T-helper 1 cell treated with Interleukin-12 subunit alpha and Interleukin-12 subunit beta and Interleukin-4 antibody, amounts not matched to agents 30 μg/mL and 1 μg/mL, for 36 hours (primary cell): Measurements from ENCODE around the gene TIMMDC1.

Source experiments
- H3K27ac Mint-ChIP-seq: one replicate; pipeline ENCODE4 v1.8.0; 2021; ENCODE audit warnings: mild to moderate bottlenecking, mixed read lengths
- H3K27me3 Mint-ChIP-seq: one replicate; pipeline ENCODE4 v1.8.0; 2021; ENCODE audit warnings: low read depth, mixed read lengths
- H3K36me3 Mint-ChIP-seq: one replicate; pipeline ENCODE4 v1.8.0; 2021; ENCODE audit warnings: low read depth, mixed read lengths
- H3K4me1 Mint-ChIP-seq: one replicate; pipeline ENCODE4 v1.8.0; 2021; ENCODE audit warnings: low read depth, mixed read lengths
- H3K4me3 Mint-ChIP-seq: one replicate; pipeline ENCODE4 v1.8.0; 2021; ENCODE audit warnings: mild to moderate bottlenecking, moderate library complexity, mixed read lengths
- H3K9me3 Mint-ChIP-seq: one replicate; pipeline ENCODE4 v1.8.0; 2021; ENCODE audit warnings: mixed read lengths

Gene TIMMDC1, protein sequence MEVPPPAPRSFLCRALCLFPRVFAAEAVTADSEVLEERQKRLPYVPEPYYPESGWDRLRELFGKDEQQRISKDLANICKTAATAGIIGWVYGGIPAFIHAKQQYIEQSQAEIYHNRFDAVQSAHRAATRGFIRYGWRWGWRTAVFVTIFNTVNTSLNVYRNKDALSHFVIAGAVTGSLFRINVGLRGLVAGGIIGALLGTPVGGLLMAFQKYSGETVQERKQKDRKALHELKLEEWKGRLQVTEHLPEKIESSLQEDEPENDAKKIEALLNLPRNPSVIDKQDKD

DNA sequence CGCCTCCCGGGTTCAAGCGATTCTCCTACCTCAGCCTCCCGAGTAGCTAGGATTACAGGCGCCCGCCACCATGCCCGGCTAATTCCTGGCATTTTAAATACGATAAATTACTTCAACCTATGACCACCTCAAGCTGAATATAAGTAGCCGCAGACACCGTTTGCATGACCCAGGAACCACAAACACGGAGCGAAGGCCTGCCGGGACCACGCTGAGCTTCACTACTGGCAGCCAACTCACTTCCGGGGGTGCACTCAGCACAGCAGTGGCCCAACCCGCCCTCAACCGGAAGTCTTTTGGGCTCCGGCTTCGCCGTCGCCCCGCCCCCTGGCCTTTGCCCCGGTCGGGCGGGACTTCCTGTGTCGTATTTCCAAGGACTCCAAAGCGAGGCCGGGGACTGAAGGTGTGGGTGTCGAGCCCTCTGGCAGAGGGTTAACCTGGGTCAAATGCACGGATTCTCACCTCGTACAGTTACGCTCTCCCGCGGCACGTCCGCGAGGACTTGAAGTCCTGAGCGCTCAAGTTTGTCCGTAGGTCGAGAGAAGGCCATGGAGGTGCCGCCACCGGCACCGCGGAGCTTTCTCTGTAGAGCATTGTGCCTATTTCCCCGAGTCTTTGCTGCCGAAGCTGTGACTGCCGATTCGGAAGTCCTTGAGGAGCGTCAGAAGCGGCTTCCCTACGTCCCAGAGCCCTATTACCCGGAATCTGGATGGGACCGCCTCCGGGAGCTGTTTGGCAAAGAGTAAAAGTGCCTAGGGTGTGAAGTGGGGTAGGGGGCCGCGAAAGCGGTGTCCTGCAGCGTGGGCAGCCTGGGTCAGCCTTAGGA is at the start of gene TIMMDC1:
Gene TIMMDC1 (plus strand): TSS at position 362 of the 826 bp plus-strand sequence. CDS start 187 bp downstream, at position 549.
- H3K27me3 Mint-ChIP-seq, result no peaks in the 10 kb centered on the region

DNA sequence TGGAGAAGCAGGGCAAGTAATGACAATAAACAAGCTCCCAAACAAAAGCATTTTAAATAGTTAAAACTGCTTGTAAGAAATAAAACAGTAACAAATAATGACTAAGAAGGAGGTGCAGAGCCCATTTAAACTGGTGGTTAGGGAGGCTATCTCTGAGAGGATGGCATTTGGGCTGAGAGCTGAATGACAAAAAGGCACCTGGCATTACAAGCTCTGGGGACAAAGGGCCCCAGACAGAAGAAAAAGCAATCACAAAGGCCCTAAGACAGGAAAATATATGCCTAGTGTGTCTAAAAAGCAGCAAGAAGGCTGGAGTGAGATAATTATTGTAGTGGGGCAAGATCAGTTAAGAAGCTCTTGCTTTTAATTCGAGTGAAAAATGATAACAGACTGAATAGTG is 44.5 kb upstream of the TIMMDC1 start:
- no peak overlapping the region for H3K27ac Mint-ChIP-seq
- H3K27me3 Mint-ChIP-seq, result no peaks in the 10 kb centered on the region
- no peak overlapping the region for H3K4me3 Mint-ChIP-seq
- H3K36me3 Mint-ChIP-seq, result peaks cover 34% of the 10 kb centered on the region
- H3K4me1 Mint-ChIP-seq, result peaks cover 18% of the 10 kb centered on the region
- no peaks in the 10 kb centered on the region for H3K9me3 Mint-ChIP-seq

More for the DNA sequence above, at the start of gene TIMMDC1:
- H3K4me1 Mint-ChIP-seq, result peaks cover 23% of the 10 kb centered on the region
- H3K27ac Mint-ChIP-seq, result peak within 1 kb of the TSS; percentile 99
- H3K4me3 Mint-ChIP-seq, result peak within 1 kb of the TSS; percentile 96
- no peaks in the 10 kb centered on the region for H3K9me3 Mint-ChIP-seq
- peaks cover 9% of the 10 kb centered on the region for H3K36me3 Mint-ChIP-seq

DNA sequence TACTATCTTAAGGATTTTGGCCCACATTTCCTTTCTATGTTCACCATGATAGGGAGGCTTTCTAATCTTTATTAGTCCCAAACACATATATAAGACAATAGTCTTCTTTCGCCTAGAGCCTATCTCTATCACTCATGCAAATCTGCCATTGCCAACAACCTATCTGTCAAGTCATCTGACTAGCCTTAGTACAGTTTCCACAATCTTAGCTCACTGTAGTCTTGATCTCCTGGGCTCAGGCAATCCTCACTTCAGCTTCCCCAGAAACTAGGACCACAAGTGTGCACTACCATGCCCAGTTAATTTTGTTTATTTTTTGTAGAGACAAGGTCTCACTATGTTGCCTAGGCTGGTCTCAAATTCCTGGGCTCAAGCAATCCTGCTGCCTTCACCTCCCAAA is 41.9 kb upstream of the TIMMDC1 start:
- peaks cover 30% of the 10 kb centered on the region for H3K4me1 Mint-ChIP-seq
- H3K36me3 Mint-ChIP-seq, result peaks cover 36% of the 10 kb centered on the region
- H3K9me3 Mint-ChIP-seq, result no peaks in the 10 kb centered on the region
- no peak overlapping the region for H3K4me3 Mint-ChIP-seq
- no peaks in the 10 kb centered on the region for H3K27me3 Mint-ChIP-seq
- H3K27ac Mint-ChIP-seq, result no peak overlapping the region

DNA sequence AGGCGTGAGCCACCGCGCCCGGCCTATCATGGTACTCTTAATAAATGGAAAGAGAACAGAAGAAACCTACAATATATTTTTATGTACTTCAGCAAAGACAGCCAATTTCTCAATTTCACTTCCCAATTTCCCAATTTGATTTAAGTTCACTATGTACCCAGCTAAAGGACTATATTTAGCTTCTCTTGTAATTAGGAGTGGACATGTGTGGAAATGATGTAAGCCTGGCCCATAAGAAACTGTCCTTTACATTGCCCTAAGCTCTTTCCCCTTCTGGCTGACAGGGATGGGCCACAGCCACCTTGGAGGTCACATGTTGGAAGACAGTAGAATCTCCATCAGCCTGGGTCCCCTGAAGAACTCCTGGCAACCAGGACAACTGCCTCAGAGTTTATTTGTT is 41.1 kb upstream of the TIMMDC1 start:
- no peak overlapping the region for H3K27ac Mint-ChIP-seq
- H3K27me3 Mint-ChIP-seq, result no peaks in the 10 kb centered on the region
- H3K4me3 Mint-ChIP-seq, result no peak overlapping the region
- H3K9me3 Mint-ChIP-seq, result no peaks in the 10 kb centered on the region
- peaks cover 35% of the 10 kb centered on the region for H3K36me3 Mint-ChIP-seq
- peaks cover 32% of the 10 kb centered on the region for H3K4me1 Mint-ChIP-seq

DNA sequence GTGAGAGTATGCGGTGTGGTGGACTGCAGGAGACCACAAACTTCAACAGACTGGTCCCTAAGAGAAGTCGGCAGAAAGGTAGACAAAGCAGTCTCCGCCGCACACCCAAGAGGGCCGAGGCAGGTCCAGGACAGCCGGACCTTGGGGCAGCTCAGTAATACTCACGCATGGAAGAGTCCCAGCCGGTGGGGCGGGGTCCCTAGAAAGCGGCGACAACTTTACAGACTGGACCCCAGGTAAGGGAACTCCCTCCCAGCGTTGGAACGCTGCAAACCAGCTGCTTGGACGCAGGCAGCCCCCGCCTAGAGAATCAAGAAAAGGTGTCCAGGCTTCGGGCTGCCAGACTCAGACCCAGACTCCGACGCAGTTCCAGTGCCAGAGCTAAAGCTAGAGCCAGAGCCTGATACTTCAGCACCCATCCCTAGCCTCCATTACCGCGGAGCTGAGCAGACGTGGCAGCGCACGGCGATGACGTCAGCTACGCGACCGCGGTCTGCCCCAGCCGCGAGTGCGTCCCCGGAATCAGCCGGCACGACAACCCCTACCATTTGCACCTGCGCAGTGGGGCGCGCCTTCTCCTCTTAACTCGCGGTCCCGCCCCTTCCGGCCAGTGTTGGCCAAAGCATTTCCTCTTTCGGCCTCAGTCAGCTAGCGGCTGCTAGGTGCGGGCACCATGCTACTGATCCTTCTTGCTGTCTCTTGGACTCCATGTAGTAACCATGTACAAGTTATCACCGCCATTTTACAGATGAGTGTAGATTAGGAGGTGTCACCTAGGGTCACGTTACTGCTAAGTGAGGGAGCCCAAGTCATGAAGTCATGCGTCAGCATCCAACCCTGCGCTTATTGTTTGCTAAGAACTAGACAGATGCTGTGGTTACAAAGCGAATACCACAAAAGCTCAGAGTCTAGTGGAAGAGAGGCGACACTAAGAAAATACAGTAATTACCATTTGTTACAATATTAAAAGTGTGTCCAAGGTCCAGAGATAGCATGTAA is 34.9 kb upstream of the TIMMDC1 start, which contains the start of gene TMEM39A:
Gene TMEM39A (minus strand): TSS at position 445 of the 999 bp plus-strand sequence. CDS start 1,541 bp downstream, outside the sequence.
- Mint-ChIP-seq H3K9me3 (peaks cover 5% of the 10 kb centered on the region), H3K4me3 (peak within 1 kb of the TSS; percentile 98), H3K27me3 (no peaks in the 10 kb centered on the region), H3K27ac (peak within 1 kb of the TSS; percentile 98), H3K36me3 (peaks cover 18% of the 10 kb centered on the region), H3K4me1 (peaks cover 33% of the 10 kb centered on the region)

DNA sequence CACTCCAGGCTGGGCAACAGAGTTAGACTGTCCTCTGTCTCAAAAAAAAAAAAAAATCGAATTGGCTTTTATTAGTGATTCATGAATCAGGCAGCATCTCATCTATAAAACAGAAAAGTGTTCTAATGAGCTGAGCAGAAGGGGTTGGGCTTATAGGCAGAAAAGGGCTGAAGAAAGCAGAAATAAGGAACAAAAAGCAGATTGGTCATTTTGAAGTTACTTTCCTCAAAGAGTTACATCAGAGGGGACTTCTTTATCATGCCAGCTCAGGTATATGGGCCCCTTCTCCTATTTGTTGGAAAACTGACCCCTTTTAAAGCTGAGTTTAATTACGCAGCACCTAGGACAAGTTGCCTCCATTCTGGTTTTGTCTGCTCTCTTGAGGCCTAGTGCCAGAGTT is 30.3 kb upstream of the TIMMDC1 start:
- Mint-ChIP-seq H3K4me1 (peaks cover 38% of the 10 kb centered on the region), H3K9me3 (peaks cover 5% of the 10 kb centered on the region), H3K4me3 (peak overlapping the region; percentile 94), H3K27me3 (no peaks in the 10 kb centered on the region), H3K27ac (peak overlapping the region; percentile 88), H3K36me3 (peaks cover 18% of the 10 kb centered on the region)

DNA sequence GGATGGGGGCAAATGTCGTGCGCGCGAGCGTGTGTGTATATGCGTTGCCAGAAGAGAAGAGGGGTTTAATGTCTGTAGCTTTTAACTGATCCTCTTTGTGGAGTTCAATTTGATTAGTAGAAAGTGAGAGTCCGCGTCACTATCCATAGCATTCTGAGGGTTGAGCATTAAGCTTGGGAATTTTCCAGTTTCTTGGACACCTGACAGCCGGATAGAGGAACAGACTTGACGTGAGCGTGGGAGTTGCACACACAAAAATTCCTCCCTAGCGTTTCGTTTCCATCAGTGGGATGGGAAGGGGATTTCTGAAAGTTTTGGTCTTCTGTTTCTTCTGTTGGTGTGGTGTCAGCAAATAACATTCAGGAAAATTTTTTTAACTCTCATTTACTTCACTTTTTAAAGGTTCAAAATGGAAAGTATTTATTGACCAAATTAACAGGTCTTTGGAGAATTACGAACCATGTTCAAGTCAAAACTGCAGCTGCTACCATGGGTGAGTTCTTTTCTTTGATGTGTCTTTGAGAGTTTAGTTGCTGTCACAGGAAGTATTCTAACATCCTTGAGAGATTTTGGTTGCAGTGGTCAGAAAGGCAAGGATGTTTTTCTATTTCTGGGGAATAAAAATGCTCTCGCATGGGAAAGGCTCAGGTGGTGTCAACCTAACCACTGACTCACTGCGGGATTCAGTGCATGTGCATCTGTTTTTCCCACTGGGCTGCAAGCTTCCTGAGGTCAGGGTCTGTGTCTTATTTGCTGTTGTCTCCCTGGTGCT is 28.7 kb upstream of the TIMMDC1 start:
- Mint-ChIP-seq H3K4me1 (peaks cover 28% of the 10 kb centered on the region), H3K4me3 (peak overlapping the region; percentile 94), H3K36me3 (peaks cover 15% of the 10 kb centered on the region), H3K27me3 (no peaks in the 10 kb centered on the region), H3K9me3 (no peaks in the 10 kb centered on the region), H3K27ac (peak overlapping the region; percentile 88)

DNA sequence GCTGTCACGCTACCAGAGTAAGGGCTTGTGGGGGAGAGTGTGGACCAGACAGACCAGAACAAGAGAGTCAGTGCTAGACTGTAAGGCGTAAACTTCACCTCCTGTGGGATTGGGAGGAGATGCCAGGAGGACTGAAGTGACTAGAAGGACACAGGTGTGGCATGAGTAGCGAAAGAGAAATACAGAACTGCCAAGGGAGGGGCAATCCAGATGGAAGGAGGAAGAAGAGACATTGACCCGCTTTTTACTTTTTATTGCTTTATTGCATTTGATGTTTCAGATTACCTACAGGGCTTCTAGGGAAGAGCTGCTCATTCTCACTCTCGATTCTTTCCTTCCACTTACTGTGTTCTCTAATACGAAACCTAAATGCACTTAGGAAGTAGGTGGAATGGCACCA is 27.5 kb upstream of the TIMMDC1 start:
- H3K4me1 Mint-ChIP-seq, result peaks cover 28% of the 10 kb centered on the region
- peaks cover 18% of the 10 kb centered on the region for H3K36me3 Mint-ChIP-seq
- H3K27me3 Mint-ChIP-seq, result no peaks in the 10 kb centered on the region
- H3K27ac Mint-ChIP-seq, result no peak overlapping the region
- H3K9me3 Mint-ChIP-seq, result no peaks in the 10 kb centered on the region
- no peak overlapping the region for H3K4me3 Mint-ChIP-seq

DNA sequence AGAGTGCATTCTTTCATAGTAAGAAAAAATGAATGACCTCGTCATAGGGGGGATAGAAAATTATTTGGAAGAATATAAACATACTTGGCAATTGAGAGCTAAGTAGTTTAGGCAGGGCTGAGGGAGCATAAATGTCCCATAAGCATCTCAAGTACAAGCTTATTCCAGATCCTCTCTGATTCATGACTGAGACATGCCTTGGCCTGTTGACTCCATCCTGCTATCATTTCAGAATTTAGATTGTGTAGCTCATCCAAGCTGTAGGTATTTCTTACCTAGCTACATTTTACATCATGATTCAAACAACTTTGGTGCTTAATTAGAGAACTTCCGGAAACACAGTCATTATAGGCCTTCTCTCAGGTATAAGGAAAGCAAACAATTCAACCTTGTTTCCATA is 17.3 kb upstream of the TIMMDC1 start:
- peaks cover 36% of the 10 kb centered on the region for H3K36me3 Mint-ChIP-seq
- no peak overlapping the region for H3K4me3 Mint-ChIP-seq
- H3K27ac Mint-ChIP-seq, result no peak overlapping the region
- no peaks in the 10 kb centered on the region for H3K27me3 Mint-ChIP-seq
- peaks cover 6% of the 10 kb centered on the region for H3K4me1 Mint-ChIP-seq
- H3K9me3 Mint-ChIP-seq, result no peaks in the 10 kb centered on the region

DNA sequence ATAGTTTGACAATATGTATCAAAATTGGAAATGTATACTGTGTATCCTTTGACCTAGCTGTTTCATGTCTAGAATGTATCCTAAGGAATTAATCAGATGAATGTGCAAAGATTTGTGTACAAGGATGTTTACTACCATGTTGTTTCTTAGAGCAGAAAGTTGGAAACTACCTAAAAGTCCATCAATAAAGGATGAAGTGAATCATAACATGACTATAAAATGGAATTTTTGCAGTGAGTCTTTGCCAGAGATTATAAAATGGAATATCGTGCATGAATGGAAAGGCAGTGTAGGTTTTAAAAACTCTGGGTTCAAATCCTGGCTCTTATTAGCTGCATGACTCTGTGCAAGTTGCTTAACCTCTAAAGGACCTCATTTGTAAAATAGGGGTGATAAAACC is 15.2 kb upstream of the TIMMDC1 start:
- peaks cover 3% of the 10 kb centered on the region for H3K4me1 Mint-ChIP-seq

DNA sequence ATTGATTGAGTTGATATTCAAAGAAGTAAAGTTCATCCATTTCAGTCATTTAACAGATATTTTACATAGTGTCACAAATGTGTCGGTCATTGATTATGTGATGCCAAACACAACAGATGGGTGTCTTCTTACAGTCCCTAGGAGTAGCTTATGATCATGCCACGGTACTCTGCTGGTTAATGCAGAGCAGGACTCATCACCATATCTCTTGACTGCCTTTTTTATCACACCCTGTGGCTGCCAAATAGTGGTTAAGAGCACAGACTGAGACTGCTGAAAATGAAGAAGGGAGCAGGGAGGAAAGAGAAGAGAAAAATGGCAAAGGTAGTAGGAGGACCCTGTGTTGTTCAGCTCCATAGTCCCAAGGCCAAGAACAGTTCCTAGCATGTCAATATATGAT is 12.8 kb upstream of the TIMMDC1 start:
- Mint-ChIP-seq H3K4me3 (no peak overlapping the region), H3K9me3 (no peaks in the 10 kb centered on the region), H3K27ac (no peak overlapping the region), H3K27me3 (no peaks in the 10 kb centered on the region), H3K36me3 (peaks cover 33% of the 10 kb centered on the region), H3K4me1 (peaks cover 3% of the 10 kb centered on the region)

More for the DNA sequence above, 15.2 kb upstream of the TIMMDC1 start:
- Mint-ChIP-seq H3K4me3 (no peak overlapping the region), H3K9me3 (no peaks in the 10 kb centered on the region), H3K36me3 (peaks cover 35% of the 10 kb centered on the region), H3K27ac (no peak overlapping the region), H3K27me3 (no peaks in the 10 kb centered on the region)

DNA sequence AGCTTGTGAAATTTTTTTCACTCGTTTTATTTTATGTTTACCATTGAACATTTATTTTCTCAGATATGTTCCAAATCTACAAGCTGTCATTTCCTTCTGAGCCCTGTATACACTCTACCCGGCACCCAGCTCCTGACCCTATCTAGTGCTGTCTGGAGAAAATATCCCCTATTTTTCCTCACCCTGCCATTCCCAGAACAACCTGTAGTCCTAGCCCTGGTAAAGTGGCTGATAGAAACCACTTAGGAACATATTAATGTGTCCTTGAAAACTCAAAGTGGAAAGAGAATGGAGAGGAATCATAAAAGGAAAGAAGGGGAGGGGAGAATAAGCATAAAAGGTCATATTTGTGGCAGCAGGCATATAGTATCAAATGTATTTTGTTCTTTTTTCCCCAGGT is 8.2 kb upstream of the TIMMDC1 start:
- Mint-ChIP-seq H3K27me3 (no peaks in the 10 kb centered on the region), H3K4me1 (peaks cover 3% of the 10 kb centered on the region), H3K27ac (no peak overlapping the region), H3K9me3 (no peaks in the 10 kb centered on the region), H3K4me3 (no peak overlapping the region), H3K36me3 (peaks cover 40% of the 10 kb centered on the region)

DNA sequence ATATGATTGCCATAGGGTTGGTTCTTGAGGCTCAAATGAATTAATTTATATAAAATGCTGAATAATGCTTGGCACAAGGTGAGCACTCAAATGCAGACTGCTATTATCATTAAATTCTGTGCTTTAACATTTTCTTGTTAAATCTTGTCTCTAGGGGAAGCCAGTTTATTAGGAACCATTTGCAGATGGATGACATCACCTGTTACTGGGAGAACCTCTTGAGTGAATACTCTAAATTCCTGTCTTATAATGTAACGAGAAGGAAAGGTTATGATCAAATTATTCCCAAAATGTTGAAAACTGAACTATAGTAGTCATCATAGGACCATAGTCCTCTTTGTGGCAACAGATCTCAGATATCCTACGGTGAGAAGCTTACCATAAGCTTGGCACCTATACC is 6.2 kb upstream of the TIMMDC1 start:
- Mint-ChIP-seq H3K4me3 (no peak overlapping the region), H3K36me3 (peaks cover 25% of the 10 kb centered on the region), H3K4me1 (peaks cover 6% of the 10 kb centered on the region), H3K27ac (no peak overlapping the region), H3K27me3 (no peaks in the 10 kb centered on the region), H3K9me3 (no peaks in the 10 kb centered on the region)
